Cortex of kidney (tissue), 1 donor: ENCODE data around the gene TNIK.
"Not testable (repeated sequence)": the region's sequence is repeated elsewhere in the genome, so short reads cannot be mapped to it uniquely, and the experiment has no call there.

Source experiments
- DNase-seq: peaks from one replicate; lab custom pipeline; 2025; lab: John Stamatoyannopoulos, UW

The TNIK gene

GRCh38 chr3:171250444-171250843 lies 209.8 kb downstream of the TNIK start:
- no peak for DNase-seq

- DNase-seq = no peak
Observed at GRCh38 chr3:171249245-171249644, 211.0 kb downstream of the TNIK start.

- DNase-seq = no peak
Observed at GRCh38 chr3:171248426-171249111, 211.6 kb downstream of the TNIK start.

- no peak for DNase-seq
Observed at GRCh38 chr3:171245796-171246765, 214.1 kb downstream of the TNIK start.

GRCh38 chr3:171242951-171243350 lies 217.3 kb downstream of the TNIK start:
- no peak for DNase-seq

- DNase-seq = no peak
Observed at GRCh38 chr3:171242170-171242569, 218.0 kb downstream of the TNIK start.

- not testable (repeated sequence) for DNase-seq
Observed at GRCh38 chr3:171241655-171242054, 218.6 kb downstream of the TNIK start.

- DNase-seq = no peak
Observed at GRCh38 chr3:171240504-171240835, 219.7 kb downstream of the TNIK start.

GRCh38 chr3:171239757-171240503 lies 220.3 kb downstream of the TNIK start:
- DNase-seq = no peak

GRCh38 chr3:171237009-171237385 lies 223.2 kb downstream of the TNIK start:
- no peak for DNase-seq

- no peak for DNase-seq
Observed at GRCh38 chr3:171236265-171237008, 223.8 kb downstream of the TNIK start.

GRCh38 chr3:171234298-171235010 lies 225.8 kb downstream of the TNIK start:
- no peak for DNase-seq

GRCh38 chr3:171231361-171231760 lies 228.8 kb downstream of the TNIK start:
- no peak for DNase-seq

- no peak for DNase-seq
Observed at GRCh38 chr3:171230865-171231264, 229.3 kb downstream of the TNIK start.

- no peak for DNase-seq
Observed at GRCh38 chr3:171229173-171229572, 231.0 kb downstream of the TNIK start.

- no peak for DNase-seq
Observed at GRCh38 chr3:171228240-171228639, 232.0 kb downstream of the TNIK start.

- no peak for DNase-seq
Observed at GRCh38 chr3:171227828-171228227, 232.4 kb downstream of the TNIK start.

GRCh38 chr3:171227359-171227758 lies 232.8 kb downstream of the TNIK start:
- DNase-seq = no peak

- DNase-seq = no peak
Observed at GRCh38 chr3:171226794-171227193, 233.4 kb downstream of the TNIK start.

GRCh38 chr3:171225708-171226107 lies 234.5 kb downstream of the TNIK start:
- no peak for DNase-seq

GRCh38 chr3:171225165-171225564 lies 235.0 kb downstream of the TNIK start:
- no peak for DNase-seq
